HEK293 (cell line): ENCODE measurements around the gene TUBB2A.
"Not testable (repeated sequence)": the region's sequence is repeated elsewhere in the genome, so short reads cannot be mapped to it uniquely, and the experiment has no call there.

Source experiments
- CTCF ChIA-PET: fragments of 350-600 bp; formaldehyde crosslinking; extraction: SDS; loops from one replicate; lab custom pipeline; 2021; ENCODE audit warnings: antibody characterized with exemption; lab: Yijun Ruan, JAX
- POLR2A ChIA-PET: fragments of 300-600 bp; formaldehyde crosslinking; extraction: SDS; loops from one replicate; lab custom pipeline; 2020; ENCODE audit warnings: antibody characterized with exemption, inconsistent platforms; lab: Yijun Ruan, JAX
- H3K27ac ChIP-seq: fragments of 200-500 bp; sonication (Bioruptor generic); 2 replicates; pipeline ENCODE4 v1.5.1; 2014; ENCODE audit warnings: low read depth, low read length, control low read depth, inconsistent platforms; ENCODE audit errors: extremely low read depth
- H3K36me3 ChIP-seq, 2 experiments: fragments of 200-500 bp in 1 of 2; sonication (Bioruptor generic) in 1 of 2; 1 replicate in 1 of 2; 2 replicates in 1 of 2; pipeline ENCODE4 v1.5.1; 2014 to 2017; ENCODE audit warnings: inconsistent platforms in 2 of 2, low read length in 2 of 2; ENCODE audit not compliant: control insufficient read depth in 2 of 2, insufficient read depth in 1 of 2
- H3K4me1 ChIP-seq: fragments of 200-500 bp; sonication (Bioruptor generic); 2 replicates; pipeline ENCODE4 v1.5.1; 2014; ENCODE audit warnings: mild to moderate bottlenecking, low read length, inconsistent platforms; ENCODE audit not compliant: control insufficient read depth, insufficient read depth
- H3K4me3 ChIP-seq: 2 replicates; pipeline ENCODE4 v1.5.1; 2011; ENCODE audit warnings: low read depth, mild to moderate bottlenecking, control low read depth, low read length, moderate library complexity
- H3K9me3 ChIP-seq: fragments of 200-500 bp; sonication (Bioruptor generic); 2 replicates; pipeline ENCODE4 v1.5.1; 2014; ENCODE audit warnings: low read depth, low read length, inconsistent platforms; ENCODE audit not compliant: control insufficient read depth, insufficient read depth
- ATF2 ChIP-seq: fragments of 450-650 bp; formaldehyde crosslinking; IDR thresholded peaks from 2 replicates; pipeline ENCODE4 v1.5.1; 2016; ENCODE audit warnings: missing biosample characterization, missing genetic modification characterization, low read depth
- BCL6B ChIP-seq: fragments of 450-650 bp; formaldehyde crosslinking; IDR thresholded peaks from 2 replicates; pipeline ENCODE4 v1.5.1; 2017; ENCODE audit warnings: missing biosample characterization, missing genetic modification characterization
- ELK4 ChIP-seq: IDR thresholded peaks from 2 replicates; pipeline ENCODE4 v1.6.1; 2011; ENCODE audit warnings: mild to moderate bottlenecking, low read depth, low read length, borderline replicate concordance
- FEZF1 ChIP-seq: fragments of 450-650 bp; formaldehyde crosslinking; IDR thresholded peaks from 2 replicates; pipeline ENCODE4 v1.5.1; 2016; ENCODE audit warnings: missing biosample characterization, missing genetic modification characterization
- KLF1 ChIP-seq: fragments of 450-650 bp; formaldehyde crosslinking; IDR thresholded peaks from 2 replicates; pipeline ENCODE4 v1.5.1; 2016; ENCODE audit warnings: missing biosample characterization, missing genetic modification characterization
- KLF8 ChIP-seq: fragments of 450-650 bp; formaldehyde crosslinking; IDR thresholded peaks from 2 replicates; pipeline ENCODE4 v1.5.1; 2016; ENCODE audit warnings: missing biosample characterization, missing genetic modification characterization
- REPIN1 ChIP-seq: fragments of 450-650 bp; formaldehyde crosslinking; IDR thresholded peaks from 2 replicates; pipeline ENCODE4 v1.5.1; 2017; ENCODE audit warnings: missing biosample characterization, missing genetic modification characterization, low read depth
- TCF7L2 ChIP-seq: IDR thresholded peaks from 2 replicates; pipeline ENCODE4 v1.6.1; 2011; ENCODE audit warnings: low read depth, mild to moderate bottlenecking, inconsistent platforms, low read length, moderate library complexity, borderline replicate concordance
- ZBTB44 ChIP-seq: fragments of 450-650 bp; IDR thresholded peaks from 2 replicates; pipeline ENCODE4 v1.5.1; 2018; ENCODE audit warnings: missing biosample characterization, mild to moderate bottlenecking, missing genetic modification characterization
- ZFP3 ChIP-seq: fragments of 450-650 bp; formaldehyde crosslinking; IDR thresholded peaks from 2 replicates; pipeline ENCODE4 v1.5.1; 2016; ENCODE audit warnings: low read depth, missing biosample characterization, missing genetic modification characterization
- ZFP41 ChIP-seq: fragments of 450-650 bp; formaldehyde crosslinking; IDR thresholded peaks from 2 replicates; pipeline ENCODE4 v1.5.1; 2016; ENCODE audit warnings: missing biosample characterization, missing genetic modification characterization, borderline replicate concordance
- ZNF155 ChIP-seq: fragments of 450-650 bp; formaldehyde crosslinking; IDR thresholded peaks from 2 replicates; pipeline ENCODE4 v1.5.1; 2016; ENCODE audit warnings: missing biosample characterization, missing genetic modification characterization
- ZNF169 ChIP-seq: fragments of 450-650 bp; formaldehyde crosslinking; IDR thresholded peaks from 2 replicates; pipeline ENCODE4 v1.5.1; 2016; ENCODE audit warnings: missing biosample characterization, missing genetic modification characterization
- ZNF211 ChIP-seq: fragments of 450-650 bp; formaldehyde crosslinking; IDR thresholded peaks from 2 replicates; pipeline ENCODE4 v1.5.1; 2016; ENCODE audit warnings: low read depth, missing biosample characterization, missing genetic modification characterization
- ZNF248 ChIP-seq: fragments of 450-650 bp; formaldehyde crosslinking; IDR thresholded peaks from 2 replicates; pipeline ENCODE4 v1.5.1; 2017; ENCODE audit warnings: missing biosample characterization, missing genetic modification characterization
- ZNF514 ChIP-seq: fragments of 450-650 bp; formaldehyde crosslinking; IDR thresholded peaks from 2 replicates; pipeline ENCODE4 v1.5.1; 2016; ENCODE audit warnings: missing biosample characterization, missing genetic modification characterization
- ZNF544 ChIP-seq: fragments of 450-650 bp; formaldehyde crosslinking; IDR thresholded peaks from 2 replicates; pipeline ENCODE4 v1.5.0; 2017; ENCODE audit warnings: missing biosample characterization, missing genetic modification characterization
- ZNF555 ChIP-seq: fragments of 450-650 bp; formaldehyde crosslinking; conservative IDR thresholded peaks from 2 replicates; pipeline ENCODE4 v1.5.1; 2017; ENCODE audit warnings: missing biosample characterization, mild to moderate bottlenecking, missing genetic modification characterization, inconsistent platforms
- ZNF600 ChIP-seq: fragments of 450-650 bp; formaldehyde crosslinking; IDR thresholded peaks from 2 replicates; pipeline ENCODE4 v1.5.1; 2016; ENCODE audit warnings: missing biosample characterization, missing genetic modification characterization
- ZNF701 ChIP-seq: fragments of 450-650 bp; formaldehyde crosslinking; IDR thresholded peaks from 2 replicates; pipeline ENCODE4 v1.5.1; 2016; ENCODE audit warnings: missing biosample characterization, missing genetic modification characterization

The TUBB2A gene

GRCh38 chr6:3138341-3138740, 19.0 kb downstream of the TUBB2A start:
- POLR2A ChIA-PET, result interaction anchor here (1.0 to 1.1 kb wide), 2 partner anchors 71 to 113 kb away, joined by 3 to 4 read pairs; no protein-coding TSS in a partner anchor
- Histone ChIP-seq H3K27ac (no peak overlapping the region), H3K36me3 (peaks cover 14 to 60% of the 10 kb centered on the region in 2 experiments; a peak in 2 of 3 replicates), H3K9me3 (no peaks in the 10 kb centered on the region), H3K4me3 (no peak overlapping the region), H3K4me1 (no peaks in the 10 kb centered on the region)
- CTCF ChIA-PET, result interaction anchor here (0.6 to 0.8 kb wide), 3 partner anchors 12 to 1018 kb away, joined by 3 to 5 read pairs (median 3); no protein-coding TSS in a partner anchor
- TF ChIP-seq FEZF1 (tag by site-specific recombination), result no peak
- TF ChIP-seq ZFP3 (tag by site-specific recombination), result no peak
- TF ChIP-seq ZNF248 (tag by site-specific recombination), result no peak
- TF ChIP-seq ZNF169 (tag by site-specific recombination), result no peak
- no peak for TF ChIP-seq ZNF155 (tag by site-specific recombination)
- TF ChIP-seq ZNF211 (tag by site-specific recombination), result no peak
- TF ChIP-seq ZFP41 (tag by site-specific recombination), result no peak
- no peak for TF ChIP-seq BCL6B (tag by site-specific recombination)
- TF ChIP-seq KLF1 (tag by site-specific recombination), result no peak
- TF ChIP-seq ATF2, result no peak
- no peak for TF ChIP-seq ZNF514
- no peak for TF ChIP-seq ELK4
- TF ChIP-seq ZNF544 (tag by site-specific recombination), result no peak
- TF ChIP-seq ZNF701, result no peak
- no peak for TF ChIP-seq ZNF600
- no peak for TF ChIP-seq ZBTB44
- no peak for TF ChIP-seq KLF8 (tag by site-specific recombination)
- no peak for TF ChIP-seq TCF7L2
- TF ChIP-seq ZNF555 (tag by site-specific recombination), result no peak
- no peak for TF ChIP-seq REPIN1 (tag by site-specific recombination)

GRCh38 chr6:3137873-3138272, 19.5 kb downstream of the TUBB2A start:
- ChIA-PET POLR2A (interaction anchor here (1.1 kb wide), 1 partner anchor 114 kb away, joined by 3 read pairs; no protein-coding TSS in a partner anchor), CTCF (interaction anchor here (0.6 to 0.8 kb wide), 3 partner anchors 12 to 573 kb away, joined by 3 to 5 read pairs (median 3); no protein-coding TSS in a partner anchor)
- H3K36me3 ChIP-seq, result peaks cover 10 to 57% of the 10 kb centered on the region in 2 experiments; a peak in 2 of 3 replicates
- not testable (repeated sequence) for H3K27ac ChIP-seq, H3K9me3 ChIP-seq, H3K4me3 ChIP-seq, H3K4me1 ChIP-seq
